GM19452 (cell line): ENCODE measurements around the gene NCR3LG1.

Experiments
- ATAC-seq: cut with Tn5 transposase; IDR thresholded peaks from one replicate; pipeline ENCODE4 v1.9.1; 2021; ENCODE audit not compliant: unreplicated experiment

Gene NCR3LG1

DNA sequence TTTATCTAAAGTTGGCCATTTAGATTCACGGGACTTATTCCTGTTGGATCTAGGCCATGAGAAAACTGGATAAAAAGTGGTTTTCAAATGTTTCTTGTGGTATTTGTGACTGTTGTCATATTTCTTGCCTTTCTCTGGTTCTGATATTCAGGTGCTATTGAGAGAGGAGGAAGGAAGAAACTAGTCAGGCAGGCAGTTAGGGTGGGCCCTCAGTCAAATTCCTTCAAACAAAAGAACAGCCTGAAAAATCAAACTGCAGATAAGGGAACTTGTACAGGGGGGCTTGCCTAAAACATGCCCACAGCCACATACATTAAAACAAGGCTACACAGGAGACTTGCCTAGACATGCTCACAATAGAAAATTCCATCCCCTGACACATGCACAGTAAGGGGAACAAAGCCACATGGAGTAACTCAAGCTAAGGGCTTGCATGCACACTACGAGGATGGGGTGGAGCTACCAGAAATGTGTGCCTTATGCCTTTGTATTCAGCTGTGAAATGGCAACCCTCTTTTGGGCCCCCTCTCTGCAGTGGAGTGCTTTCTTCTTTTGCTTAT lies 18.2 kb downstream of the NCR3LG1 start:
- no peak for ATAC-seq

DNA sequence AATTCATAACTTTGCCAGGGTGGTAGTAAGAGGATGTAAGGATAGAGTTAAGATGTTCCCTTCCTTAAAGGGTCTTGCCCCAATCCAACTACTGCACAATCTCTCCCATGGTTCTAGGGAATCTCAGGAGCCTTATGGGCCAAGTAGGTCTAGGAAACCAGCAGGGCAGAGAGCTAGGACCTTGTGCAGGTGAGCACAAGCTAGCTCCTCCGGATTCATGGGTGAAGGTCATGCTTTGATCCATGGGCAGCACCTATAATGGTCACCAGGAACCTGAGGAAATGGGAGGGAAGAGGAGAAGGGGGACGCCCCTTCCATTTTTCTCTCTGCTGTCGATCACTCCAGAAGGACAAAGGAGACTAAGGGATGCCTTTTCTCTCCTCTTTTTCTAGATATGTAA lies 20.0 kb downstream of the NCR3LG1 start:
- no peak for ATAC-seq

DNA sequence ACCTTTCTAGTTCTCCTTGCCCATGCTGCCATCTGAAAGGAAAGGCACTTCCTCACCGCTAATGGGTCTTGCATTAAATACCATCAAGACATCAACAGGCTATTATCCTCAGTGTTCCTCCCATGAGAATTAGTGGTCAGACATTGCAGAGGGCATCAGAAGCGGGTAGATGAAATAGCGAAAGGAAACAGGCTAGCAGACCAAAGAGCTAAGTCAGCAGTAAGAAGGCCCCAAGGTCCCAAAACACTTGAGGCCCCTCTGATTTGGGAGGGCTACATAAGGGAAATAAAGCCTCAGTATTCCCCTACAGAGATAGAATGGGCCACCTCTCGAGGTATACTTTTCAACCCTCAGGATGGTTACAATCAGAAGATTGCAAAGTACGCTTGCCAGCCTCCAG lies 23.9 kb downstream of the NCR3LG1 start:
- ATAC-seq = no peak

DNA sequence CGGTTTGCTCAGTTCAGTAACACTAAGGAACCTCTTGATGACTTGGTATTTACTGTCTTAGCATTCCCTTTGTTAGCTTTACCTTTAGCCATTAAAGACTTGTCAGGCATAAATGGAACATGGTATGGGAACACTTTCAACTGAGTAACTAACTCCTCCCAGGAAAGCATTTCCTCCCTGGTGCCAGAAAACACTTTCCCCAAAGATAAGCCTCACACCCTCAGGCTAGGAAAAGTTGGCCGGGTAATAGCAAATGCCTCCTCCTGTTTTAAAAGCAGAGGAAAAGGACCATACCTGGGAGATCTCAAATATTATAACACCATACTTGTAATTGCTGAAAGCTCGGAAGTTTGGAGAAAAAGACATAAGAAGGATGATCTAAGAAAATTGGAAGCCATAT lies 24.9 kb downstream of the NCR3LG1 start:
- no peak for ATAC-seq

DNA sequence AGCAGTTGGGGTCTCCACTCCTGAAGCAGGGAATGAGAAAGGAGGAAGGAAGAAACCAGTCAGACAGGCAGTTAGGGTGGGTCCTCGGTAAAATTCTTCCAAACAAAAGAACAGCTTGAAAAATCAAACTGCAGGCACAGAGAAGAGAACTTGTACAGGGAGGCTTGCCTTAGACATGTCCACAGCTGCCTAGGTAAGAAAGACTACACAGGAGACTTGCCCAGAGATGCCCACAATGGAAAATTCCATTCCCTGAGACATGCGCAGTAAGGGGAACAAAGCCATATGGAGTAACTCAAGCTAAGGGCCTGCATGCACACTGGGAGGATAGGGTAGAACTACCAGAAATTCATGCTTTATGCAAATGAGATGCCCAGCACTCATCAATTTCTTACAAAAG lies 27.1 kb downstream of the NCR3LG1 start:
- no peak for ATAC-seq

DNA sequence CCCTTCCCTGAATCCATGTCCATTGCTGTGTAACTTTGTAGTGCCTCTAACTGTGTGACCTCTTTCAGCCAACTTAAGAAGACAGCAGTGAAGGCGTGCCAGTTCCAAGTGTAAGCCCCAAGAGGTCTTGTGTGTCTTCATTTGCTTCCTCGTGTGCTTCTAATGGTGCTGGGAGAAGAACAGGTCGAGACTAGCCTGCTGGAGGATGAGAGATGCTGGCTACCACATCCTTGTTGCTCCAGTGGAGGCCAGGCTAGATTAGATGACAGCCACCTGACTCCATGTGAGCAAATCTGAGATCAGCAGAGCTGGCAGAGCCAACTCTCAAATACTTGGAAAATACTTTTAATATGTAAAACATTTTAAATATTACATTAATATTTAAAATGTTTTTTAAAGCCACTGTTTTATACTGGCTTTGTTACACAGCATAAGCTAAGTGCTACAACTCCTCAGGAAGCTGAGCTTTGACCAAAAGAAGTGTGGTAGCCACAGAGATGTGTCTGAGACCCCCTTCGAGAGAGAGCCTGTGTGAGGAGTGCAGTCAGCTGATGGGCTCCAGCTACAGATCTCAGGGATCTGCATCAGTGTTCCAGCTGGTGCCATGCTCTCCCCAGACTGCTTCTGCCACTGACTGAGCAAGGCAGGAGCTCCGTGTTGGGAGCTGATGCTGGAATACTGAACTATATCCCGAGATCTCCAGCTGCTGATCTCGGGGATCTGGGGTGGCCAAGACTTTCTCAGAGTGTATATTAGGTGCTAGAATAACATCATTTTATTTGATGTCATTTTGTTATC lies 28.0 kb downstream of the NCR3LG1 start:
- ATAC-seq = no peak

DNA sequence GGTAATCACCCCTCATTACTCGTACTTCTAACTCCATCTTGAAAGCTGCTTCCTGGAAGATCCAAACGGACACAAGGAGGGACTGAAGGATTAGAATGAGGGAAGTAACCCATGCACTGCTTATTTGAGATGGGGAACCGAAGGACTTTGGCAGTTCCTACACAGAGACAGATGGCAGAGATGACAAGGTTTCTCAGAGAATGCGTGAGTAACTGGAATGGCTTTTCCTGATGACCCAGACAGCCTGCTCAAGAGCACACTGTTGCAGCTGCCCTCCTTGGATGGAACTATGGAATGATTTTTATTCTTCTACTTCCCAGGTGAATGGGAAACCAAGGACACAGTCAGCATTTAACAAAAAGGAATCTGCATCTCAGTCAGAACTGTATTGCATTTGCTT lies 29.6 kb downstream of the NCR3LG1 start:
- ATAC-seq = no peak

DNA sequence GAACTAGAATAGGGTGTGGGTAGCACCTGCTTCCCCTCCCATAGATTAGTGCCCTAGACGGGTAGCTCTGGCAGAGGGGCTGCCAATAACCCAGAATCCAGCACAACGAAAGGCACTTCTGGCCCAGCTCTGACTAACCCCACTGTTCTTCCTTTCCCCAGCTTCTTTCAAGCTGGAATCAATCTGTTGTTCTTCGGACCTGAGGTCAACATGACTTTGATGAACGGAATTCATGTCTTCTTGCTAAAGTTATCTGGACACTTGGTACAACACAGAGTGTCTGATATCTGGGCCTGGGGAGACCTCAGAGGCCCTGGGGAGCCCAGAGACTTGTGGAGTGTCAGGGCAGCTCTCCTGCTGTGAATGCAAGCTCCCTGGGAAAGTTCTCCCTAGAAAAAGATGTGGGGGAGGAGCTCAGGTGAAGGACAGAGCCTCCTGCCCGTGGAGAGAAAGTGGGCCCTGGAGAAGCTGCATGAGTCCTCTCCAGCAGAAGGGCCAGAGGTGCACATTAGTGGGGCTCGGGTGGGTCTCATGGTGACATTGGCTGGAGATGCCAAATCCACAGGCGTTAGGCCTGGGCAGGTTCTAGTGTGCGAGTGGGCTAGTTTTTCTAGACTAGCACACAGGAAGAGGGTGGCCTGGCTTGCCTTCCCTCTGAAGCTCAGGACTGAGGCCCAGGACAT lies 30.6 kb downstream of the NCR3LG1 start:
- no peak for ATAC-seq

DNA sequence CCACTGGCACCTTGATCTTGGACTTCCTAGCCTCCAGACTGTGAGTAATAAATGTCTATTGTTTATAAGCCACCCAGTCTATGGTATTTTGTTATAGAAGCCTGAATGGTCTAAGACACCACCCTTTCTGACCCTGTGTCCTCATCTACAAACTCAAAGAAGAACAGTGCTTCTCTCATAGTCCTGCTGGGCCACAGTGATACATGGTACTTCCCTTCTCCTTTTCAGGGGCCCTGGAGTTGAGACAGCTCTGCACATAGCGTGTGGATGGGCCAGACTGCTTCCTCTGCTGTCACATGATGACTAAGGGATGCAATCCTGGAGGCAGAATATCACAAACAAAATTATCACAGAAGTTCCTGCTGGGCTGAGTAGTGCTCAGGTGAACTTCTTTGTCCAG lies 31.9 kb downstream of the NCR3LG1 start:
- ATAC-seq = no peak

DNA sequence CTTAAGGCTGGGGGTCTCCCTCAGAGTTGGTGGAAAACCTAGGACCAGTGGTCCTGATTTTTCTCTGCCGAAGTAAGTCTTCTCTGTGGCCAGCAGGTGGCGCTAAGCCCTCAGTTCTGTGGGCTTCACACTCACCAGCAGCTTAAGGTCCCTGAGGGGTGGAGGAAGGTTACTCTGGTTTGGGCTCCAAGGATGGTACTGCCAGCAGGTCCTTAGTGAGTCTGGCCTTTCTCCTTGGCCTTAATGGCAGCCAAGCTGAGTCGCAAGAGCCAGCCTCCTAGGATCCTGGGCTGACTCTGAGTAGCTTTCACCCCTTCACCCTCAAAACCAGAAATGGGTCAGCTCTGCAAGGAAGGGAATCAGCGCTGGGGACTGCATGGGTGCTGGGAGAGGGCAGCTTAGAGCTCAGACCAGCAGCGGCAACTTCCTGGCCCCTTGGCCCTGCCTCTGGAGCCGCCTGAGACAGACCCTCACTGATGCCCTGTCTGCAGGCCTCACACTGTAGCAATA lies 32.5 kb downstream of the NCR3LG1 start:
- no peak for ATAC-seq

DNA sequence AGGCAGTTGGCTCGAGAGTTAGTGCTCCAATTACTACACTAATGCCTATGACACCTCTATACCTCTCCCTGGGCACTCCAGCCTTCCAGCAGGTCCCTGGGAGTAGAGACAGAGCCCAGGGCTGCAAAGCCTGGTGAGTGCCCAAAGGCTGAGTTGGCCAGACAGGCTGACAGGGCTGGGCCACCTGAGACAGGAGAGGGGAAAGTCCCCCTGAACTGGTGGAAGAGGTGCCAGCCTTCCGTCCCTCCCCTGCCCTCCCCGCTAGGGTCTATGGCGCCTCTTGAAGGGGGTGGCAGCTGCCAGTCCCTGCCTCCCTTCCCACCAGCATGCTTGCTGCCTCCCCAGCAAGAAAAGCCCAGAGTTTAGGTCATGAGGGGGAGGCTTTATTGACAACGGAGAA lies 33.9 kb downstream of the NCR3LG1 start:
- no peak for ATAC-seq

DNA sequence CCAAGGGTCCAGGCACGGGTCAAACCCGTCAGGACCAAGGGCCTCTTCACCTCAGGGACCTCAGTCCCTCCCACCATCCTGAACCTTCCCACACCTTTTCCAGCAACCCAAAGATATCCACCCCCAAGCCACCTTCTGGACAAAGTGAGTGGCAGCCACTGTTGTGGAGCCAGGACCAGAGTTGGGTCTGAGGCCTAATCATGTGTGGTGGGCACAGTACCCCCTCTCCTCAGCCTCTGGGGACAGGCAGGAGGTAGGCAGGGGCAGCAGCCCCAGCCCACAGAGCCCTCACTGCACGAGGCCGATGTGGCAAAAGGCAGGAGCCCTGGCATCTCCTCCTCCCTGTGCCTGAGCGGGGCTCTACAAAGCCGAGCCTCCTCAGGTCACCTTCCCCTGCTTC lies 34.3 kb downstream of the NCR3LG1 start:
- ATAC-seq = no peak

DNA sequence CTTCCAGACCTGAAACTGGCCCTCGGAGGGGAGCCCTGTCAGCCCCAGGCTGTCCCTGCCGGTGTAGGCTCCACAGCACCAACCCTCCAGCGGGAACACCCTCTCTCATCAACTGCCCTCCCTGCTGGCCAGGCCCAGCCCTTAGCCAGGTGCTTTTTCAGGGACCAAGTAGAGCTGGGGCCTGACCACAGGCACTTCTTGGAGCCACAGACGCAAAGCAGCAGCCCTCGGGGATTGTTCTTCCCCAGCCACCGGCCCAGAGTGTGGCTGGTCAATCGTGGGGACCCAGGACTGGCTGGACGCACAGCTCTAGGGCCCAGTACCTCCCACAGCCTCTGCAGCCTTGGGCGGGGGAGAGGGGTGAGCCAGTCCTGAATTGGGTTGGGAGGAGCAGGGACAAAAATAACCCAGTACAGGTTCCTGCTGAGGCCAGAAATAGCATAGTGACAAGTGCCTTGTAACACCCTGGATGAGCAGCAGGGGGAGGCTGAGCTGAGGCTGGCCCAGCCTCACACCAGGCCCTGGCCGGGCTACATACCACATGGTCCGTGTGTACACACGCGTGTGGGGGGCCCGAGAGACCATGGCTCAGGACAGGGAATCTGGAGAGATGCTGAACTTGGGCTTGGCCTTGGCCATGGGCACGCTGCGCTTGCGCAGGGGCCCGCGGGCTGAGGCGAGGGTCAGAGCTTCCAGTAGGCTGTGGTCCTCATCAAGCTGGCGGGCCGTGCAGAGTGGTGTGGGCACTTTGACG lies 34.9 kb downstream of the NCR3LG1 start:
- peak; percentile 54 for ATAC-seq

DNA sequence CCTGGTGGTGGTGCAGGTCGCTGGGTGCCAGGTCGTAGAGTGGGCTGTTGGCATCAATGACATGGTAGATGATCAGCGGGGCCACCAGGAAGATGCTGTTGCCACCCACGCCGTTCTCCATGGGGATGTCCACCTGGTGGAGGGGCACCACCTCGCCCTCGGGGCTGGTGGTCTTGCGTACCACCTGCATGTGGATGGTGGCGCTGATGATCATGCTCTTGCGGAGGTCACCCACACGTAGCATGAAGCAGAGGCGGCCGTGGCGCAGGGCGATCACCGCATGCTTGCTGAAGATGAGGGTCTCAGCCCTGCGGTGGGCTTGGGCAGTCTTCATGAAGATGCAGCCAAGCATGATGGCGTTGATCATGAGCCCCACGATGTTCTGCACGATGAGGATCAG lies 35.7 kb downstream of the NCR3LG1 start:
- no peak for ATAC-seq

DNA sequence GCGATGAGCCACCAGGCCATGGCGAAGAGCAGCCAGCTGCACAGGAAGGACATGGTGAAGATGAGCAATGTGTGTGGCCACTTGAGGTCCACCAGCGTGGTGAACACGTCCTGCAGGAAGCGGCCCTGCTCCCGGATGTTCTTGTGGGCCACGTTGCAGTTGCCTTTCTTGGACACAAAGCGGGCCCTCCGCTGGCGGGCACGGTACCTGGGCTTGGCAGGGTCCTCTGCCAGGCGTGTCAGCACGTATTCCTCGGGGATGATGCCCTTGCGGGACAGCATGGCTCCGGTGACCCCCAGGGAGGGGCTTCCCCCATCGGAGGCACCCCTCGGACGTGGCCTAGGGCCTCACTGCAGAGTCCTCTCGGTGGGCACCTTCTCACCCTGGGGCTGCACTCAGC lies 36.2 kb downstream of the NCR3LG1 start:
- no peak for ATAC-seq

DNA sequence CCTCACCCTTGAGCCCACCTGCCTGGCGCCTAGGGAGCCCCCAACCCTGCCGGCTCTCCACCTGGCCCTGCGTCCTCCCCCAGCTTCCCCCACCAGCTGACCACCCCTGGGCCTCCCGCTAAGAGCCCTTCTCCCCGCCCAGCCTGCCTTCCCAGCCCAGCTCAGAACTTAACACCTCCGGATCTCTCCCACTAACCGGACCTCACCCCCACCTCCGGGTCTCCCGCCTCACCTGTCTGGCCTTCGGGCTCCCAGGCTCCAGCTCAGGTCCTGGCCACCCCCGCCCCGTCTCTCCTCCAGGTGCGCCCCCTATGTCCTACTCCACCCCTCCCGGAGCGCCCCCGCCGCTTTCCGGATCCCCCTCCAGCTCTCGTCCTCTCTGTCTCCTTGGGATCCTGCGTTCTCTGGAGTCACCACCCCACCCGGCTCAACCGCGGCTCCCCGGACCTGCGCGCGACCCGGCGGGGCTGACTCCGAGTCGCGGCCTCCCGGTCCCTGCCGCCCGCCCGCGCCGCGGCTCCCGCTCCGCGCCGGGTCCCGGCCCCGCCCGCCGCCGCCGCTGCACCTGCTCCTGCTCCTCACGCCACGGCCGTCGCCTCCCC lies 37.1 kb downstream of the NCR3LG1 start, which contains the start of gene KCNJ11:
KCNJ11 (minus strand) TSS at position 51 of the 602 bp plus-strand sequence. CDS start 568 bp downstream, outside the sequence.
- peak; percentile 37 for ATAC-seq

DNA sequence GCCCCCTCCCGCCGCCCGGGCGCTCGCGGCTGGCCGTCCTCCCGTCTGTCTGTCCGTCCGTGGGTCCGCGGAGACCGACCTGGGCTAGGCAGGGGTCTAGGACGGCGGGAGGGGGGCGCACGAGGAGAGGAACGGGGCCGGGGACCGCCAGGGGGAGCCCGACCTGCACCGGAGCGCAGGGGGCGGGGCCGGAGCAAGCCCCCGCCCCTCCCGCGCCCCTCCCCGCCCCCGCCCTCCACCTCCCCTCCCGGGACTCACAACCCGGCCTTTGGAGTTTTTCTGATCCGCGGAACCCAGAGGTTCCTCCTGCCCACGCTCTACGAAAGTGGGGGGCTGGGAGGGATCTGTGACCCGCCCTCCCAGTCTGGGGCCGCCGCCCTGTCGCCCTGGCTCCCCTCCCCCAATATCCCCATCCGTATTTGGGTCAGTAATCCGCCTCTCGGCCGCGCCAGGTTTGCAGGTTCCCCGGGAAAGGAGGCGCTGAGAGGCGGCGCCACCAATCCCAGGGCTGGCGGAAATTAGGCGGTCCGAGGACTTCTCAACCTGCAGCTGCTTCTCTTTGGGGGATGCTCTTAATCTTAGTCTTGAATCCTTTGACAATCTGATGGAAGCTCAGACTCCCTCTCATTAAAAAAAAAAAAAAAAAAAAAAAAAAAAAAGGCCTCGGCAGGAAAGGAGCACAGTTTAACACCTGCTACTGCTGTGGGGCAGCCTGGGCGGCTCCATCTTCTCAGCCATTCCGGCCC lies 37.8 kb downstream of the NCR3LG1 start:
- peak; percentile 50 for ATAC-seq

DNA sequence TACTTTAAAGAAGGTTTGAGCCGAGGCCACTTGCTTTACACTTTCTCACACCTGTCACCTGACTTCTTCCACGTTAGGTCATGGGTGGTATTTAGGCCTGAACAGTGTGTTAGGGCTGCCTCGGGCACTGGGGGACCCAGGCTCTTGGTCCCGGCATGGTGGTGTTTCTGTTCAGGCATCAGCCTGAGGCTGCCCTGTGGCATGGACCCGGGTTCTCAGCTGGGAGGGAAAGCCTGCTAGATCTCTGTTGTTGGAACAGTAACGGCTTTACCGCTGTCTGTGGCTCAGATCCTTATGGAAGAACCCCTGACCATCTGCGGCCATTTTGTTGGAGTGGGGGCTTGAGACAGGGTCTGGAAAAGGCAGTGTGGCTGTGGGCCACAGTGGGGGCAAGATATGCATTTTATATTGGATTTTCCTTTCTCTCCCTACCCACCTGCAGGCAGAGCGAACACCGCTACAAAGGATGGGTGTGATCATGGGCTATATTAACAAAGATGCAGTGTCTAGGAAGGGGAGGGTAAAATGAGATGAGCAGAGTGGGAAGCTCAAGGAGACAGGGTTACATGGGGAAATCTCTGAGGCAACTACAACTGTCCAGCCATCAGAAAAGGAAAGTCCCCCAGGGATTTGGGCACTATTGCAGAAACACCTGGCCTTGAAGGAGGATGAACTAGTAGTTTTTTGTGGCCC lies 38.5 kb downstream of the NCR3LG1 start:
- ATAC-seq = no peak

DNA sequence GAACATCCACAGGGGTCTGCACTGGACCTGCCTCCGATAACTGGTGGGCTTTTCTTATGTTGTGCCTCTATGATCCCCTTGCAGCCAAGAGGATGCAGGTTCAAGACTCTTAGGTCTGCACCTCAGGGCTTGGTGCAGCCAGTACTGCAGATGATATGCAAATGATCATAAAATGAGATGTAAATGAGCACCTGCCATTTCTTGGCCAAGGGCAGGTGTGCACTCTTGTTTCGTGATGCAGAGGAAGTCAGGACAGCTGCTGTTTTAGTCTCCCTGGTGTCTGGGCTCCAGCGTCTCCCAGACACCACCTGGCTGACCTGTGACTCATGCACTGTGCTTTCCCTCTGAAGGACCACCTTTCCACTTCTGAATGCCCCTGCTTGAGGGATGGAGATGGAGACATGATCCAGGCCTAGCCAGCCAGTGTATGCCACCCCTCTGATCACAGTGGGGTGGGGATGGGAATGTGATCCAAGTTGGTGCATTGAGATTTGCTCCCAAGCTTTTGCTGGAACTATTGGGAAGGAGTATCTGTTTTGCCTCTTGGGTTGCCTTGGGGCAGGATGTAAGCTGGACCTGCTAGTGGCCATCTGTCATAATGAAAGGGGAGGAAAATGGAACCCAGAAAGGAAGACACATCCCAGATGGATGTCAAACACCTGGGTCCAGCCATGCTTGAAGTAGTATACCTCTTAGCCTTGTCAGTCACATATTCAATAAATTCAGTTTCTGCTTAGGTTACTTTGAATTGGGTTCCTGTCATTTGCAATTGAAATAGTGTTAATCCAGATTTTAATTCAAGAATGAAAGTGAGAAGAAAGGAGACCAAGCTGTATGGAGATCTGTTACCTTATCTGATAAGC lies 40.1 kb downstream of the NCR3LG1 start:
- ATAC-seq = no peak
